HG03575 (cell line): Measurements from ENCODE around the gene RPS19BP1.
"Not testable (repeated sequence)": the region's sequence is repeated elsewhere in the genome, so short reads cannot be mapped to it uniquely, and the experiment has no call there.

Experiments
- ATAC-seq: cut with Tn5 transposase; IDR thresholded peaks from one replicate; pipeline ENCODE4 v1.9.1; 2021; ENCODE audit not compliant: unreplicated experiment, insufficient number of reproducible peaks, low FRiP score; ENCODE audit errors: extremely low read depth

Gene RPS19BP1

DNA sequence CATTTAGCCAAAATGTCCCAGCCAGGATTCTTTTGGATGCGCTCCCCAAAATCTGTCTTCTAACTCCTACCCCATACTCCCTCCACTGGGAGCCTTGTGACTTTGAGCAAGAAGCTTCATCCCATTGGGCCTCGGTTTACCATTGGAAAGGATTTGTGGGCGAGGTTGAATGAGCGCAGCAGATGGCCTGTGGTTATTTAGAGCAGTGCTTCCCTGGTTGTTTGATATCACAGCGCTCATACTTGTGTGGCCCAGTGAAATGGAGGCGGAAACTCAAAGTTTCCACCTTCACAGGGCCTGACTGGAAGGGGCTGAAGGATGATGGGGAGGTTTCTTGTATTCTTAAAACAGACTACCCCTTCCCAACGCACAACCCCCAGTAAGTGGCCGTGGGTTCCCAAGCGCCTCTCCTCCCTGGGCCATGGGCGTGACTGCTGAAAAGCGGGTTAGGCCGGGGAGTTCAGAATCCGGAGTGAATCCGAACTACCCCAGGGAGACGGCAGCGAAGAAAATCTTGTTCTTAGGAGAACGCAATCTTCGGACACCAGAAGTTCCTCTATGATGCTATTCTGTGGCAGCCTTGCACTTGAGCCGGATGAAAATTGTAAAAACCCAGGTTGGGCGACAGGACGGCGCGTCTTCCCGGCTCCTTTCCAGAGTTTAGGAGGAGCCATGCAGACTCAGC, 13.4 kb downstream of the RPS19BP1 start:
- ATAC-seq, result no peak

DNA sequence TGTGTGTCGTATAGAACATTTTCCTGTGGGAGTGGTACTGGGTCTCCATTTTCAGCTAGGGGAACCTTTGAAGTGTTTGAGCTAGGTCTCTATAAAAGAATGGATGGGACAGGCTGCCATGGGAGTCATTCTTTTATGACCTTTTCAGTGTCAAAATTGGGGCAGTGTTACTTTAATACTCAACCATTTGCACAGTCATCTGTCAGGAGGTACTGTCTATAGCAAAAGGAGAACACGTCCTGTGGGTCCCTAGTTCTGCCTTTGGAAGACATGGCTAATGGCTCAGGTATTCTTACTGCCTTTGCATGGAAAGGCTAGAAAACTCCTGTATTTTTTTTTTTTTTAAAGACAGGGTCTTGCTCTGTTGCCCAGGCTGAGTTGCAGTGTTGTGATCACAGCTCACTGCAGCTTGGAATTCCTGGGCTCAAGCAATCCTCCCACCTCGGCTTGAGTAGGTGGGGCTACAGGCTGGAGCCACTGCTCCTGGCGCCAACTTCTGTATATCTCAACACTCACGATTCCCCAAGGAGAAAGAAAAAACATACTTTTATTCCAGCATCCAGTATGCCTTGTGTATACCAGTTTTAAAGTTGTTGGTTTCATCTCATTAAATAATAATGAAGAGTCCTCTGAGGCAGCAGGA, 14.3 kb downstream of the RPS19BP1 start:
- ATAC-seq, result no peak

DNA sequence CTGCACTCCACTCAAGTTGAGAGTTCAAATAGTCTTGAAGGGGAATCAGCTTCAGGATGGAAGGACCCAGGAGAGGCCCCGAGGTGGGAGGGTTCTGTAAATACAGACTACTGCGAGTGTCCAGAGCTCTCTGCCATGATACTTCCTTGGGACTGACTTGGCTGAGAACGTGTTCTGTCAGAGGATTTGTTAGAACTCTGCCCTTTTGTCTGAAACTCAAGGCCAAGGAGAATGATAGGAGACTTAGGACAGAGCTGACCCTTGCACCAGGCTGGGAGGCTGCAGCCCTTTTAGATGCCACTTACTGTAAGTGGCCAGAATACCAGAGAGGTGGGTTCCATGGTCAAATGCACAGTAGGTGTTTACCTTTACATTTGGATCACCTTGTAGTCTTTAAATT, 15.1 kb downstream of the RPS19BP1 start:
- ATAC-seq, result no peak

DNA sequence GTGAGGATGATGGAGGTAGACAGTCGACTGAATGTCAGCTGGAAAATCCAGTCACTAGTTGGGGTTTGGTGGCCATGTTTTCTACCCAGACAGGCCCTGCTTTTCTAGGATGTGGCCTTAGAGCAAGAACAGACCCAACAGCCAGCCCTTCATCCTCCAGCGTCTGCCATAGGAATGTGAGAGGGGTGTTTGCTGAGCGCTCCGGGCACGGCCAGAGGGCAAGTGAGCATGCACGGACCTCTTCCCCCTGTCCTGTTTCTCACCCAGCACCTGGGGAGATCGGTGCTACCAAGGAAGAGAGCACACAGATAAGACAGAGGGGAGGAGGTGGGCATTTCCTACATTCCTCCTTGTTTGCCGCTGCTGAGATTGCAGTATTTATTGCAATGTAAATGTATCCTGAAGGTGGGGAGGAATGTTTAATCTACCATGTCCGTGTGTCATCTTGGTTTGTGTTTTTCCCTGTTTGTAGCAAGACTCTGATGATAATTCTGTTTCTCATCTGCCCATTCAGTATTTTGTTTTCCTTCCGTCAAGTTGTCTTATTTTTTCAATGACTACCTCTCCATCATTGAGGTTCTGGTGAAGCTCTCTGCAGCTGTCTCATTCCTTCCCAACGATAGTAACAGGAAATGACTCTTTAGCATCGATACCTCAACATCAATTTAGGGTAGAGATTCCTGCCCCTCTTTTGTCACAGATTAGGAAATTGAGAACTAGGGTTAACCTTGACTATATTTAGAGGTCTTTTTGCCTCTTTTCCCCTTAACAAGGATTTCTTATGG, 17.1 kb downstream of the RPS19BP1 start:
- ATAC-seq, result no peak

DNA sequence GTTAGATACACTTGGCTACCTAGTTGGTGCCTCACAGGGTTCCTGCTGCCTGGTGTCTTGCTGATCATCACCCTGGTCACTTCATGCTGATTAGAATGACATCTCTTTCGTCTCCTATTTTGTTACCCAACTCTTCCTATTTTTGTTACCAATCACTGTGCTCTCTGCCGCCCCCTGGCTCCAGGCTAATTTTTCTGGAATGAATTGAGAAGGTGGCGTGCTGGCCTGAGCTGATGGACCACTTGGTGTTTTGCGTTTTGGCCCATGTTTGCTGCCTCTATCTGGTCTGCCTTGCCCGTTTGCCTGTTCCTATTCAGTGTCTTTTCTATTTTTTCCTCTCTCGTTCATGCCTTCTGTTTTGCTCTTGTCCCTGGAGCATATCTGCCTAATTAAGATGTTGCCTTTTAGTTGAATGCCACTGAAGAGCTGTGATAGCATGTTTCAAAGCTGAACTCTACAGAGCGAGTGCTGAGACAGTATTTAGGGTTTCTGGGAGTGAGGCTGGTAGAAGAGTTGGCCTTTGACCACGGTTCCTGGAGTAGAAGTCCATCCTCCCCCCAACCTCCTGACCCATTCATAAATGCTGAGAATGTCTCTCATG, 18.1 kb downstream of the RPS19BP1 start:
- ATAC-seq, result no peak

DNA sequence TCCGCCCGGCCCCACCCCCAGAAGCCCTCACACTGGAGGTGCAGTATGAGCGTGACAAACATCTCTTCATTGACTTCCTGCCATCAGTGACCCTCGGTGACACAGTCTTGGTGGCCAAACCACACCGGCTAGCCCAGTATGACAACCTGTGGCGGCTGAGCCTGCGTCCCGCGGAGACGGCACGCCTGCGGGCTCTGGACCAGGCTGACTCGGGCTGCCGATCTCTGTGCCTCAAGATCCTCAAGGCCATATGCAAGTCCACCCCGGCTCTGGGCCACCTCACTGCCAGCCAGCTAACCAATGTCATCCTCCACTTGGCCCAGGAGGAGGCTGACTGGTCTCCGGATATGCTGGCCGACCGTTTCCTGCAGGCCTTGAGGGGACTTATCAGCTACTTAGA, 18.8 kb downstream of the RPS19BP1 start:
- no peak for ATAC-seq

DNA sequence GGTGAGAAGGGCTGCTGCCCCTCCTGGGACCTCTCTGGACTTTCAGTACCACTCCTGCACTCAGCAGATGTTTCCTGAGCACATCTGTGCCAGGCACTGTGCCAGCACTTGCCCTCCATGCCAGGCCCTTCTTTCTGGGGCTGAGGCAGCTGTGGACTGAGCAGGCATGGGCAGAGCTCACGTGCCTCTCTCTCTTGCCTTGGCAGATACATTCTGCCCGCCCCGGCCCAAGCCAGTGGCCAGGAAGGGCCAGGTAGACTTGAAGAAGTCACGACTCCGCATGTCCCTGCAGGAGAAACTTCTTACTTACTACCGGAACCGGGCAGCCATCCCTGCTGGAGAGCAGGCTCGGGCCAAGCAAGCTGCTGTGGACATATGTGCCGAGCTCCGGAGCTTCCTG, 20.5 kb downstream of the RPS19BP1 start:
- ATAC-seq, result no peak

DNA sequence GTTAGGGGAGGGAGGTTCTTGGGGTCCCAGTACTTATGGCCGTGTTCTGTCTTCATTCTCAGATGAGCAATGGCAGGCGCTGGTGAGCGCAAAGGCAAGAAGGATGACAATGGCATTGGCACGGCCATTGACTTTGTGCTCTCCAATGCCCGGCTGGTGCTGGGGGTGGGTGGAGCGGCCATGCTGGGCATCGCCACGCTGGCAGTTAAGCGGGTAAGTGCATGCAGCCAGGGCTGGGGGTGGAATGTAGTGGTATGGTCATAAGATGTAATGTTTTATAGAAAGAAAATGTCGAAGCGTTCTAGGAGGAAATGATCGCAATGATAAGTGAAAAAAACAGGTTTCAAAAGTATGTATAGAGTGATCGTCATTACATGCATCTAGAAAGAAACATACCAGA, 21.3 kb downstream of the RPS19BP1 start:
- ATAC-seq, result no peak

DNA sequence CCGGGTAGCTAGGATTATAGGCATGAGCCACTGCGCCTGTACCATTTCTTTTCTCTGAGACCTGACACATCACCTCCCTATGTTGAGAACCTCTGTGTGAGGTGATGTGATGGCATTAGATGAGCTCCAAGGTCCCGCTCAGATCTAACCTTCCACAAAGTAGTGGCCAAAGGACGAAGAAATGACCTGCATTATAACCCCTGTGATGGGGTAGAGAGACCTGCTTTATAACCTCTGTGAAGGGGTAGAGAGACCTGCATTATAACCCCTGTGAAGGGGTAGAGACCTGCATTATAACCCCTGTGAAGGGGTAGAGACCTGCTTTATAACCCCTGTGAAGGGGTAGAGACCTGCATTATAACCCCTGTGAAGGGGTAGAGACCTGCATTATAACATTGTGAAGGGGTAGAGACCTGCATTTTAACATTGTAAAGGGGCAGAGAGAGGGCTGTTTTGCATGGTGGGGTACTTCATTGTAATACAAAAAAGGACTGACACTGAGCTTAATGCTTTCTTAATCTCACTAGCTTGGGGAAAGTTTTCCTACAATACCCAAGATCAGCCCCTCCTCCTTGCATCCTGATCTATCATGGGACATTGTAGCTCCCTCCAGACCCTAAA, 21.9 kb downstream of the RPS19BP1 start:
- ATAC-seq, result no peak

DNA sequence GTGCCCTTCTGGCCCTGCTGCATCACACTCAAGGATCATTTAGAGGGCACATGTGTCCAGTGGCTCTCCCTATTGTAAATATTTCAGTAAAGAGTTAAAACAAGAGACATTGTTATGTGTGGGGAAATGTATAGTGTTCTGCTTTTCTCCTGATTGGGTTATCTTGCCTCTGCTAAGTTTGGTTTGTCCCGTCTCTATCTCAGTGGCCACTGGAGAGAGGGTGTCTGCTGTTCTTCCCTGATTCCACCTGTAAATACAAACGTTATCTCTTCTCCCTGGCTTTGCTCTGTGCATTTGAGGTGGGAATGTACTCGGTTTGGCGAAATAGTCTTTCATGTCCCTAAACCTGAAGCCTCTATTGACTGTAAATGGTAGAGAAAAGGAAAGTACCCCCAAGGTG, 24.2 kb downstream of the RPS19BP1 start:
- no peak for ATAC-seq

DNA sequence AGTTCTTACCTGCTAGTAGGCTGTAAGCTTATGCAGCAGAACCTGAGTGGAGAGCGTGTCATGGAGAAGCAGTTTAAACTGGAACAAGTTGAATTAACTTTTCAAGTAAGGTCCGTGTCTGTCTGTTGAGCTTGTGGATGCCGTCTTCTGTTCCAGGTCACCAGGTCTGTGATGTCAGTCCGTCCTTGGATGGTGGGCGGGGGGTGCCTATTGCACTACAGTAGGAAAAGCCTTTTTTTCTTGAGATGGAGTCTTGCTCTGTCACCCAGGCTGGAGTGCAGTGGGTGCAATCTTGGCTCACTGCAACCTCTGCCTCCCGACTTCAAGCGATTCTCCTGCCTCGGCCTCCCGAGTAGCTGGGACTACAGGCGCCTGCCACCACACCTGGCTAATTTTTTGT, 25.5 kb downstream of the RPS19BP1 start:
- ATAC-seq, result not testable (repeated sequence)

DNA sequence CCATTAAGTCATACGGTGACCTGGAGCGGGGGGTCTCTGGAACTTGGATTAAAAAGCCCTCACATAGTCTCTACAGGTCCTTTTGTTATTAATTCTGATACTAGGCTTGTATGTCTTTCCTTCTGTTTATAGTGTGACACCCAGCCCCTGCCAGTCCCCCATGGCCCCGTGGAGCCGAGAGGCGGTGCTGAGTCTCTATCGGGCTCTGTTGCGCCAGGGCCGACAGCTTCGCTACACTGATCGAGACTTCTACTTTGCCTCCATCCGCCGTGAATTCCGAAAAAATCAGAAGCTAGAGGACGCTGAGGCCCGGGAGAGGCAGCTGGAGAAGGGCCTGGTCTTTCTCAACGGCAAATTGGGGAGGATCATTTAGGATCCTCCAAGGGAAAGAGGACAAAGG, 28.5 kb downstream of the RPS19BP1 start:
- no peak for ATAC-seq

DNA sequence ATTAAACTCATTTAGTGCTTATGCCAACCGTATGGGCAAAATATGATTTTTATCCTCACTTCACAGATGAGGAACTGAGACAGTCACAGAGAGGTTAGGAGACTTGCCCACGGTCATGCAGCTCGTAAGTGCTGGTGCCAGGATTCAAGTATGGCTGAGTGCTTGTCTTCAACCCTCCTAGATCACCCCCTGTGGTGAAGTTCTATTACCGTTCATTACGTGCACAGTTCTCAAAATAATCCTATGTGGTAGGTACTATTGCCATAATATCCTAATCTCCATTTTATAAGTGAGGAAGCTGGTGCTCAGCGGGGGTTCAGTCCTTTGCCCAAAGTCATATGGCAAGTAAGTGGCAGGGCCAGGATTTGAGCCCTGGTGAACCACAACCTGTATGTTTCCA, 28.9 kb downstream of the RPS19BP1 start:
- no peak for ATAC-seq

DNA sequence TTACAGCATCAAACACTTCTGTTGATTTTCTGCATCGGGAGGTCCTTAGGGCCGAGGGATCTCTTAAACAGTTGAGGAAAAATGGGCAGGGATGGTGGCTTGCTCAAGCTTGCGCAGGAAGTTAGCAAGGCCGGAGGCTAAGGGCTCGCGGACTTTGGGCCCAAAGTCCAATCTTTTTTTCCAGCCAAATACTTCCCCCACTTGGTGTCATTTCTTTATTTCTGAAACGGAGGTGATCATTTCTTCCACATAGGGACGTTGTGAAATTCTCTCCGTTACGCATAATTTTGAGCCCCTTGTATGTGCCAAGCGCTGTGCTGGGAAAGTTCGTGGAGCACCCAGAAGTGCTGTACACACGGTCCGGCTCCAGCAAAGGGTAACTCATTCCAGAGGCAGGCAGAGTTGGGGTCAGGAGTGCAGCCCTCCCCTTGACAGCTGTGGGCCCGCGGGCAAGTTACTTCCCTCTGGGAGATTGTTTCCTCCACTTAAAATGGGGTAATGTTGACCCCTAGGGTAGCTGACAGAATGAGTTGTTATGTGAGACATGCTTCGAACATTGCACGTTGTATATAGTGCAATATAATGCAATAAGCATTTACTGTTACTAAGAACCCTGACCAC, 29.6 kb downstream of the RPS19BP1 start:
- no peak for ATAC-seq

DNA sequence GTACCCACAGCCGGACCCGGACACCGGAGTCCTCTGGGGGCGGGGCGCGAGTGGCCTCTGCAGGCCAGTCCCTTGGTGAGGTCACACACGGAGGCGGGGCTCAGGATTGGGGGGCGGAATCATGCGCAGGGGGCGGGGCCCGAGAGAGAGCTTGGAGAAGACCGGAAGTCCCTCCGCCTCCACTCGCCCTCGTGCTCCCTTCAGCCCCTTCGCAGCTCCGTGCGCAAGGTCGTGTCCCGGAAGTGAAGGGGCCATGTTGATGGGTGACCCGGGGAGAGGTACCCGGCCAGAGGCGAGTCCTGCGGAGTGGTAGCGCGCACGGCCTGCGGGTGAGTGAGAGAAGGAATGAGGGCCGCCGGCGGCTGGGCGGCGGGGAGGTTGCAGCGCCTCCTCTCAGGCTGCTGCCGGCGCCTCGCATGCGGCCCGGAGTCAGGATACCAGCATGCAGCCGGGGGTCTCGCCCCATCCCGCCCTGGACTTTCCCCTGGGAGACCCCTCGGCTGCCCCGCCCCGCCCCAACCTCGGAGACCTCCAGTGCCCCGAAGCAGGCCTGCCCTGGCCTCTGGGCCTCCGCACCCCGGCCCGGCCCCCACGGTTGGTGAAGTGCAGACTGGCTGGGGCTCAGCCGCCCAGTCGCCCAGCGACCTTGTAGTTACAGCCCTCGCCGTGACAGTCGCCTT, 30.3 kb downstream of the RPS19BP1 start, which contains the start of gene MIEF1:
MIEF1 (plus strand) TSS at position 182 of the 680 bp plus-strand sequence. CDS start 9,005 bp downstream, outside the sequence.
- ATAC-seq, result no peak

DNA sequence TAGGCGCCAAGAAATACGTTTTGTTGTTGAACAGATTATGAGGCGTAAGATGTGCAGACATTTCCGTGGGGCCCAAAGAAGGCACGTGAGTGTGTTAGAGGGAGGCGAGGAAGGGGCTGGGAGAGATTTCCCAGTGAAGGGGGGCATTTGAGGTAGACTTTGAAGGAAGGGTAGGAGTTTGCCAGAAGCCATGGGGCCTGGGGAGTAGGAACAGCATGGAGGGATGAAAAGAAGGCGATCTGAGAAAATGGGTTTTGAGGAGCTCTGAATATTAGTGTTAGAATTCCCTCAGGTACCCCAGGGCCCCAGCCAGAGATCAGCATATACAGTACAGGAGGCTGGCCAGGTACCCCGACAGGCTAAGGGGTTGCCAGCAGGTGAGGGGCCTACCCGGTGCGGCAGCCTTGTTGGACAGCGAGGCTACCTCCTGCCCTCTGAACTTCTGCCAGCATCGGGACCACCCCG, 30.9 kb downstream of the RPS19BP1 start:
- ATAC-seq, result no peak

DNA sequence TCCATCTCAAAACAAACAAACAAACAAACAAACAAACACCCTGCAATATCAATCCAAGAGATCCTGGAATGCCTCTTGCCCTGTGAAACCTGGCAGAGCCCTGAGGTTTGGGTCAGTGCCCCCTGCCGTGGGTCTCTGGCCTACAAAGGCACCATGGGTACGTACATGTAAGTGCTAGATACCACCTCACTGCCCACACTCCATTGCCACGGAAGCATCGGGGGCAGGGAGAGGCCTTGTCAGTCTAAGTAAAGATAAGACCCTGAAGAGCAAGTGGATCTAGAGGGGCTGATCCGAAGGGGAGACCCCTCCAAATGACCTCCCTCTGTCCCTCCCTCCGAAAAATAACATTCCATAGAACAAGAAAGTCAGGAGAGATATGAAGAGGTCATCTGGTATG, 32.4 kb downstream of the RPS19BP1 start:
- no peak for ATAC-seq

DNA sequence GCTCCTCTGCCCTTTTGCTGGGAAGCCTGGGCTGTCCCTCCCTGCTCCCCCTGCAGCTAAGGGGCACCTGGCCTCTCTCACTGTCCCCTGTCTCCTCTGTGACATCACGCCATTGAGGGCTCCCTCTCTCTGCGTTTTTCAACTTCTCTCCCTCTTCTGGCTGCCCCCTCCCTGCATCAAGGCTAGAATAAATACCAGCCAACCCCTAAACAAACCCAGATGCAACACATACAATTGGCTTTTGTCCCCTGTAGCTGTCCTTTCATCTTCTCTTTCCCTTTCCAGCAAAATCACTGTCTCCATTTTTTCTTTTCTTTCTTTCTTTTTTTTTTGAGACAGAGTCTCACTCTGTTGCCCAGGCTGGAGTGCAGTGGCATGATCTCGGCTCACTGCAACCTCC, 33.7 kb downstream of the RPS19BP1 start:
- ATAC-seq, result no peak
